DOHH2 (cell line): Measurements from ENCODE around the gene CRELD2.

Experiments
- H3F3A ChIP-seq: fragments of 200-600 bp; sonication (generic), shearing (Covaris generic); 2 replicates; pipeline ENCODE4 v1.6.0; 2016; ENCODE audit warnings: antibody characterized with exemption, mild to moderate bottlenecking; ENCODE audit not compliant: control insufficient read depth, insufficient read depth
- H3K27ac ChIP-seq: fragments of 200-600 bp; sonication (generic); 2 replicates; pipeline ENCODE4 v1.5.1; 2014; ENCODE audit warnings: low read depth, mild to moderate bottlenecking, low read length, moderate library complexity
- H3K27me3 ChIP-seq: fragments of 200-600 bp; sonication (generic); 2 replicates; pipeline ENCODE4 v1.6.1; 2014; ENCODE audit warnings: mild to moderate bottlenecking, low read length, mixed read lengths; ENCODE audit not compliant: control insufficient read depth
- H3K36me3 ChIP-seq: fragments of 200-600 bp; sonication (generic); 2 replicates; pipeline ENCODE4 v1.6.1; 2014; ENCODE audit warnings: mild to moderate bottlenecking, low read length, moderate library complexity, mixed read lengths; ENCODE audit not compliant: control insufficient read depth
- H3K4me1 ChIP-seq: fragments of 200-600 bp; sonication (generic); 2 replicates; pipeline ENCODE4 v1.6.1; 2014; ENCODE audit warnings: mild to moderate bottlenecking, low read length, mixed read lengths; ENCODE audit not compliant: control insufficient read depth
- H3K4me2 ChIP-seq: fragments of 200-600 bp; sonication (generic); 2 replicates; pipeline ENCODE4 v1.6.0; 2014; ENCODE audit warnings: mild to moderate bottlenecking, low read length, moderate library complexity
- H3K4me3 ChIP-seq: fragments of 200-600 bp; sonication (generic); 2 replicates; pipeline ENCODE4 v1.5.1; 2014; ENCODE audit warnings: mild to moderate bottlenecking, low read length, mixed read lengths
- H3K79me2 ChIP-seq: fragments of 200-600 bp; sonication (generic); 2 replicates; pipeline ENCODE4 v1.6.1; 2014; ENCODE audit warnings: mild to moderate bottlenecking, low read length, mixed read lengths; ENCODE audit not compliant: control insufficient read depth
- H3K9me2 ChIP-seq: fragments of 200-600 bp; sonication (generic); replicated peaks from 2 replicates; pipeline ENCODE4 v1.6.1; 2014; ENCODE audit warnings: mild to moderate bottlenecking, low read length, mixed read lengths; ENCODE audit not compliant: control insufficient read depth
- H3K9me3 ChIP-seq: fragments of 200-600 bp; sonication (generic); 2 replicates; pipeline ENCODE4 v1.6.1; 2014; ENCODE audit warnings: antibody characterized with exemption, low read length, mixed read lengths; ENCODE audit not compliant: control insufficient read depth, insufficient read depth
- H4K20me1 ChIP-seq: fragments of 200-600 bp; sonication (generic); 2 replicates; pipeline ENCODE4 v1.6.0; 2014; ENCODE audit warnings: low read depth, mild to moderate bottlenecking, antibody characterized with exemption, low read length, moderate library complexity; ENCODE audit not compliant: control insufficient read depth, insufficient read depth
- CTCF ChIP-seq: fragments of 200-600 bp; sonication (generic); IDR thresholded peaks from one replicate; pipeline ENCODE4 v1.5.1; 2014; ENCODE audit warnings: antibody characterized with exemption, mild to moderate bottlenecking, low read depth, low read length; ENCODE audit not compliant: poor library complexity, severe bottlenecking
- EZH2phosphoT487 ChIP-seq: fragments of 200-600 bp; sonication (generic); IDR thresholded peaks from 2 replicates; pipeline ENCODE4 v1.6.1; 2017; ENCODE audit warnings: borderline replicate concordance, mild to moderate bottlenecking, antibody characterized with exemption, low read length, moderate library complexity, mixed read lengths

Gene CRELD2

GRCh38 chr22:49906071-49906798, 12.2 kb upstream of the CRELD2 start:
- Histone ChIP-seq H3K4me2 (no peak overlapping the region), H4K20me1 (no peaks in the 10 kb centered on the region), H3K9me2 (no peaks in the 10 kb centered on the region), H3K4me1 (no peaks in the 10 kb centered on the region), H3K27me3 (no peaks in the 10 kb centered on the region), H3K27ac (no peak overlapping the region), H3K36me3 (peaks cover 47% of the 10 kb centered on the region), H3K79me2 (peaks cover 9% of the 10 kb centered on the region), H3F3A (no peaks in the 10 kb centered on the region), H3K9me3 (peaks cover 5% of the 10 kb centered on the region; the same call in 1 of the 2 replicates), H3K4me3 (no peak overlapping the region)
- TF ChIP-seq EZH2phosphoT487, result no peak
- no peak for TF ChIP-seq CTCF

- H3K9me3 ChIP-seq, result peaks cover under 1% of the 10 kb centered on the region; the same call in 1 of the 2 replicates
- H3K27me3 ChIP-seq, result no peaks in the 10 kb centered on the region
- no peaks in the 10 kb centered on the region for H4K20me1 ChIP-seq
- H3K4me1 ChIP-seq, result no peaks in the 10 kb centered on the region
- no peak overlapping the region for H3K4me3 ChIP-seq
- H3K9me2 ChIP-seq, result no peaks in the 10 kb centered on the region
- H3K36me3 ChIP-seq, result peaks cover 43% of the 10 kb centered on the region
- TF ChIP-seq EZH2phosphoT487 (no peak), CTCF (no peak)
- no peak overlapping the region for H3K27ac ChIP-seq
- H3K79me2 ChIP-seq, result peaks cover 9% of the 10 kb centered on the region
- no peak overlapping the region for H3K4me2 ChIP-seq
- H3F3A ChIP-seq, result no peaks in the 10 kb centered on the region
Observed at GRCh38 chr22:49906799-49907290, 11.6 kb upstream of the CRELD2 start.

- TF ChIP-seq CTCF, result no peak
- TF ChIP-seq EZH2phosphoT487, result no peak
- no peak overlapping the region for H3K4me2 ChIP-seq
- H3K4me3 ChIP-seq, result no peak overlapping the region
- H3K4me1 ChIP-seq, result no peaks in the 10 kb centered on the region
- no peaks in the 10 kb centered on the region for H3K27me3 ChIP-seq
- no peak overlapping the region for H3K27ac ChIP-seq
- H3K36me3 ChIP-seq, result peaks cover 45% of the 10 kb centered on the region
- no peaks in the 10 kb centered on the region; the same call in 1 of the 2 replicates for H3K9me3 ChIP-seq
- no peaks in the 10 kb centered on the region for H4K20me1 ChIP-seq
- peaks cover 9% of the 10 kb centered on the region for H3K79me2 ChIP-seq
- H3F3A ChIP-seq, result no peaks in the 10 kb centered on the region
- H3K9me2 ChIP-seq, result no peaks in the 10 kb centered on the region
Observed at GRCh38 chr22:49907807-49908206, 10.6 kb upstream of the CRELD2 start.
